ENCODE measurements around the gene MAP3K5. TPM values are rescaled to one million over a fixed set of nuclear protein-coding genes. Genes with fewer than 3 reads are reported as not detected.

Gene MAP3K5
- total RNA-seq: 10 to 100 TPM; 20.8 to 31.7 (median 23.4) TPM

GRCh38 chr6:136792410-136793262 lies at the start of gene MAP3K5:
TSS of gene MAP3K5 (minus strand) at chr6:136792477. CDS start at chr6:136792157, 320 bp downstream.
- peak; percentile 91 for ATAC-seq
- H3K9me3 ChIP-seq: no peaks in the 10 kb centered on the region
- no peaks in the 10 kb centered on the region for H3K36me3 ChIP-seq
- peak; percentile 11 to 46 for TF ChIP-seq POLR2A (IDR thresholded peaks at IDR 0.05)
- peak; percentile 45 to 81 (median 74) for TF ChIP-seq CTCF (IDR thresholded peaks at IDR 0.05)
- peak; percentile 76 for TF ChIP-seq POLR2AphosphoS5 (IDR thresholded peaks at IDR 0.05)
- no peak for TF ChIP-seq EP300 (IDR thresholded peaks at IDR 0.05)
- peak within 1 kb of the TSS; percentile 70 to 92 for H3K4me3 ChIP-seq
- no peaks in the 10 kb centered on the region for H3K27me3 ChIP-seq
- peaks cover 0 to 48% (median 5%) of the 10 kb centered on the region in 3 donors for H3K4me1 ChIP-seq
- H3K27ac ChIP-seq: peak within 1 kb of the TSS; percentile 92 to 99 (median 94)
- 0% methylated on average over 4 of the region's 89 CpGs; no CpG with 5 or more reads in 1 of the 2 donors for WGBS, 2 donors (ENCODE audit: low coverage in 1 of 2)

- H3K4me1 ChIP-seq: peaks cover 0 to 24% (median 3%) of the 10 kb centered on the region in 3 donors
- WGBS, 2 donors (ENCODE audit: low coverage in 1 of 2): 81 to 83% methylated on average over 3 to 4 of the region's 4 CpGs
- H3K9me3 ChIP-seq: no peaks in the 10 kb centered on the region
- no peak for ATAC-seq
- H3K27ac ChIP-seq: no peak overlapping the region
- no peak for TF ChIP-seq POLR2AphosphoS5 (IDR thresholded peaks at IDR 0.05)
- TF ChIP-seq POLR2A (IDR thresholded peaks at IDR 0.05): no peak
- TF ChIP-seq CTCF (IDR thresholded peaks at IDR 0.05): no peak
- TF ChIP-seq EP300 (IDR thresholded peaks at IDR 0.05): no peak
- peaks cover 0 to 3% of the 10 kb centered on the region in 2 donors for H3K36me3 ChIP-seq
- no peak overlapping the region for H3K4me3 ChIP-seq
- no peaks in the 10 kb centered on the region for H3K27me3 ChIP-seq
These were observed 48.2 kb upstream of the MAP3K5 start for GRCh38 chr6:136840276-136841001.

- WGBS, 2 donors (ENCODE audit: low coverage in 1 of 2): 100% methylated on average over 1 of the region's 1 CpG; no CpG with 5 or more reads in 1 of the 2 donors
These were observed 39.7 kb upstream of the MAP3K5 start for GRCh38 chr6:136831873-136832562.

GRCh38 chr6:136826216-136826615 lies 33.9 kb upstream of the MAP3K5 start:
- no peak for TF ChIP-seq POLR2AphosphoS5 (IDR thresholded peaks at IDR 0.05)
- TF ChIP-seq CTCF (IDR thresholded peaks at IDR 0.05): no peak
- no peak for TF ChIP-seq EP300 (IDR thresholded peaks at IDR 0.05)
- no peak for ATAC-seq
- Histone ChIP-seq H3K27me3 (no peaks in the 10 kb centered on the region), H3K4me3 (no peak overlapping the region), H3K27ac (no peak overlapping the region), H3K4me1 (peaks cover 0 to 14% (median 6%) of the 10 kb centered on the region in 3 donors), H3K36me3 (peaks cover 0 to 35% of the 10 kb centered on the region in 2 donors), H3K9me3 (no peaks in the 10 kb centered on the region)
- WGBS, 2 donors (ENCODE audit: low coverage in 1 of 2): 61 to 72% methylated on average over 2 to 6 of the region's 6 CpGs

More at GRCh38 chr6:136831873-136832562, 39.7 kb upstream of the MAP3K5 start:
- no peaks in the 10 kb centered on the region for H3K27me3 ChIP-seq
- no peak for TF ChIP-seq POLR2A (IDR thresholded peaks at IDR 0.05)
- TF ChIP-seq CTCF (IDR thresholded peaks at IDR 0.05): no peak
- TF ChIP-seq POLR2AphosphoS5 (IDR thresholded peaks at IDR 0.05): no peak
- no peak for TF ChIP-seq EP300 (IDR thresholded peaks at IDR 0.05)
- H3K36me3 ChIP-seq: peaks cover 0 to 35% of the 10 kb centered on the region in 2 donors
- no peaks in the 10 kb centered on the region for H3K4me1 ChIP-seq
- peaks cover 0 to 7% (median 0%) of the 10 kb centered on the region in 3 donors for H3K9me3 ChIP-seq
- H3K4me3 ChIP-seq: no peak overlapping the region
- H3K27ac ChIP-seq: no peak overlapping the region
- no peak for ATAC-seq

All from gastroesophageal sphincter (tissue), 4 donors.